HepG2 (cell line): ENCODE measurements around the gene LRP10. TPM values are rescaled to one million over a fixed set of nuclear protein-coding genes. Genes with fewer than 3 reads are reported as not detected.
A peak's percentile ranks its signal among the peaks of the same experiment; 100 is the strongest.

Experiments
- STAT5B ChIP-seq: sonication (generic); formaldehyde crosslinking; IDR thresholded peaks from 2 replicates; pipeline ENCODE4 v1.4.0; 2020; ENCODE audit warnings: missing genetic modification reagents
- THAP7 ChIP-seq: sonication (generic); formaldehyde crosslinking; IDR thresholded peaks from 2 replicates; pipeline ENCODE4 v1.8.1; 2023; ENCODE audit warnings: mild to moderate bottlenecking, missing genetic modification reagents
- UBTF ChIP-seq: sonication (generic); formaldehyde crosslinking; IDR thresholded peaks from 2 replicates; pipeline ENCODE4 v1.4.0; 2020; ENCODE audit warnings: mild to moderate bottlenecking, missing genetic modification reagents
- ZHX1 ChIP-seq: sonication (generic); formaldehyde crosslinking; IDR thresholded peaks from 2 replicates; pipeline ENCODE4 v1.8.1; 2022; ENCODE audit warnings: low read depth, mild to moderate bottlenecking, missing genetic modification reagents
- ZKSCAN8 ChIP-seq: IDR thresholded peaks from 2 replicates; pipeline ENCODE4 v1.6.1; 2016; ENCODE audit warnings: borderline replicate concordance, missing genetic modification reagents, missing compliant biosample characterization
- ZMAT3 ChIP-seq: sonication (generic); formaldehyde crosslinking; conservative IDR thresholded peaks from 2 replicates; pipeline ENCODE4 v1.7.0; 2021; ENCODE audit warnings: missing genetic modification reagents
- ZNF264 ChIP-seq: sonication (generic); formaldehyde crosslinking; IDR thresholded peaks from 2 replicates; pipeline ENCODE4 v1.4.0; 2020; ENCODE audit warnings: missing genetic modification reagents
- ZNF451 ChIP-seq: sonication (generic); formaldehyde crosslinking; IDR thresholded peaks from 2 replicates; pipeline ENCODE4 v1.5.0; 2020; ENCODE audit warnings: mild to moderate bottlenecking, missing genetic modification reagents
- ZNF574 ChIP-seq: sonication (generic); formaldehyde crosslinking; IDR thresholded peaks from 2 replicates; pipeline ENCODE4 v1.4.0; 2020; ENCODE audit warnings: missing genetic modification reagents
- ZNF674 ChIP-seq: sonication (generic); formaldehyde crosslinking; IDR thresholded peaks from 2 replicates; pipeline ENCODE4 v1.5.0; 2020; ENCODE audit warnings: low read depth, mild to moderate bottlenecking, missing genetic modification reagents
- polyA plus RNA-seq, 8 experiments: library from polyadenylated mRNA; depleted of rRNA in 3 of 8; stranded (reverse) in 7 of 8; unstranded in 1 of 8; fragments of >200 nt; fragmentation: Illumina TruSeq in 4 of 8; extraction: Trizol in 4 of 8; gene quantifications; 2 replicates each; pipeline versions ENCODE4 v1.2.1 to v1.2.3, GENCODE V29; 2011 to 2016; ENCODE audit warnings: low read depth in 4 of 8, missing spikeins in 1 of 8, mixed read lengths in 1 of 8; ENCODE audit not compliant: insufficient read depth in 1 of 8
- total RNA-seq, 5 experiments: library from RNA; depleted of rRNA; stranded (reverse); fragments of >200 nt; fragmentation: Illumina TruSeq; extraction: Trizol; gene quantifications; 2 replicates each; pipeline ENCODE4 v1.2.3, GENCODE V29; 2016; ENCODE audit warnings: low read depth in 1 of 5

LRP10 gene
- total and polyA plus RNA-seq, 2 of the 13 experiments (the other 11 are each of a cell fraction or from before 2014, with no cell fraction given) = 16.9 to 45.2 TPM

GRCh38 chr14:22908601-22909000 lies 37.1 kb downstream of the LRP10 start (continued):
- no peak for TF ChIP-seq ZNF574 (CRISPR knock-in tag)
- no peak for TF ChIP-seq ZKSCAN8 (CRISPR knock-in tag)
- TF ChIP-seq ZNF451 (CRISPR knock-in tag) = no peak
- no peak for TF ChIP-seq THAP7 (CRISPR knock-in tag)
- no peak for TF ChIP-seq ZNF264
- no peak for TF ChIP-seq UBTF
- TF ChIP-seq ZNF674 (CRISPR knock-in tag) = no peak
- TF ChIP-seq ZHX1 = 0 out of 2 replicates have a peak, but pooled peaks have one; percentile 47
- no peak for TF ChIP-seq STAT5B (CRISPR knock-in tag)
- no peak for TF ChIP-seq ZMAT3 (CRISPR knock-in tag)
